A549 (cell line): Measurements from ENCODE around the gene VPS4A. TPM values are rescaled to one million over a fixed set of nuclear protein-coding genes. Genes with fewer than 3 reads are reported as not detected.
A peak's percentile ranks its signal among the peaks of the same experiment; 100 is the strongest.

Source experiments
- CEBPB ChIP-seq, 2 experiments: fragments of >200 bp in 1 of 2; sonication (Bioruptor Twin) in 1 of 2; formaldehyde crosslinking in 1 of 2; IDR thresholded peaks; 2 replicates each; pipeline ENCODE4 v1.6.1; 2012 to 2016
- CTCF ChIP-seq: fragments of >200 bp; sonication (Bioruptor Twin); formaldehyde crosslinking; IDR thresholded peaks from 3 replicates; pipeline ENCODE4 v1.5.1; 2016
- EHF ChIP-seq: fragments of 250-450 bp; sonication (Bioruptor Pico); IDR thresholded peaks from 2 replicates; pipeline ENCODE4 v1.5.0; 2020; ENCODE audit warnings: mild to moderate bottlenecking
- EHMT2 ChIP-seq: fragments of 200-600 bp; sonication (generic); IDR thresholded peaks from 2 replicates; pipeline ENCODE4 v1.6.1; 2016; ENCODE audit warnings: antibody characterized with exemption, low read depth, mild to moderate bottlenecking, moderate library complexity
- EP300 ChIP-seq, 2 experiments: fragments of >200 bp; sonication (Bioruptor Twin); formaldehyde crosslinking; IDR thresholded peaks; 2 replicates in 1 of 2; 3 replicates in 1 of 2; pipeline ENCODE4 v1.6.1; 2016 to 2017
- ESRRA ChIP-seq: fragments of 150-350 bp; IDR thresholded peaks from 2 replicates; pipeline ENCODE4 v1.6.1; 2014; ENCODE audit warnings: mild to moderate bottlenecking, low read length, borderline replicate concordance
- FOSB ChIP-seq: fragments of 250-450 bp; sonication (Bioruptor Pico); IDR thresholded peaks from 2 replicates; pipeline ENCODE4 v1.5.0; 2020; ENCODE audit warnings: mild to moderate bottlenecking, moderate library complexity
- HDAC2 ChIP-seq: fragments of 200-600 bp; sonication (generic); IDR thresholded peaks from 2 replicates; pipeline ENCODE4 v1.6.1; 2016
- HES2 ChIP-seq: fragments of >200 bp; sonication (Bioruptor Twin); formaldehyde crosslinking; IDR thresholded peaks from 2 replicates; pipeline ENCODE4 v1.6.1; 2016
- HMGXB4 ChIP-seq: fragments of 250-450 bp; sonication (Bioruptor Pico); IDR thresholded peaks from 2 replicates; pipeline ENCODE4 v1.5.0; 2021; ENCODE audit warnings: mild to moderate bottlenecking, moderate library complexity, borderline replicate concordance
- HOXA7 ChIP-seq: fragments of 250-450 bp; sonication (Bioruptor Pico); IDR thresholded peaks from 2 replicates; pipeline ENCODE4 v1.5.0; 2020; ENCODE audit warnings: mild to moderate bottlenecking, moderate library complexity
- KDM1A ChIP-seq: fragments of 200-600 bp; sonication (generic); IDR thresholded peaks from 2 replicates; pipeline ENCODE4 v1.6.1; 2016; ENCODE audit warnings: low read depth, mild to moderate bottlenecking
- NPAS2 ChIP-seq: fragments of 250-450 bp; sonication (Bioruptor Pico); IDR thresholded peaks from 2 replicates; pipeline ENCODE4 v1.8.0; 2022; ENCODE audit warnings: mild to moderate bottlenecking, moderate library complexity, borderline replicate concordance
- POLR2A ChIP-seq: IDR thresholded peaks from 2 replicates; pipeline ENCODE4 v1.6.1; 2012; ENCODE audit warnings: mild to moderate bottlenecking, low read length
- RCOR1 ChIP-seq: fragments of 150-350 bp; IDR thresholded peaks from 2 replicates; pipeline ENCODE4 v1.6.1; 2014; ENCODE audit warnings: antibody characterized with exemption, low read length, low read depth
- REST ChIP-seq: fragments of 200-600 bp; sonication (generic); IDR thresholded peaks from 2 replicates; pipeline ENCODE4 v1.6.1; 2016; ENCODE audit warnings: antibody characterized with exemption, mild to moderate bottlenecking, moderate library complexity
- RNF2 ChIP-seq: fragments of 200-600 bp; sonication (generic); IDR thresholded peaks from 2 replicates; pipeline ENCODE4 v1.6.1; 2016; ENCODE audit warnings: low read depth, mild to moderate bottlenecking, antibody characterized with exemption, moderate library complexity, borderline replicate concordance
- USF2 ChIP-seq: fragments of 450-650 bp; IDR thresholded peaks from 2 replicates; pipeline ENCODE4 v1.6.1; 2014; ENCODE audit warnings: antibody characterized with exemption
- ZFP36 ChIP-seq: fragments of 450-650 bp; IDR thresholded peaks from 2 replicates; pipeline ENCODE4 v1.6.1; 2014; ENCODE audit warnings: borderline replicate concordance; ENCODE audit not compliant: partially characterized antibody
- ZNF302 ChIP-seq: fragments of 250-450 bp; sonication (Bioruptor Pico); IDR thresholded peaks from 2 replicates; pipeline ENCODE4 v1.9.0; 2021; ENCODE audit warnings: inconsistent platforms, mild to moderate bottlenecking, moderate library complexity
- polyA plus RNA-seq, 4 experiments: library from polyadenylated mRNA; depleted of rRNA in 3 of 4; stranded (reverse); fragments of >200 nt; fragmentation: RNase III in 1 of 4; extraction: RNeasy Plus Mini Kit Qiagen cat#74134 plus additional on column Dnase treatment in 1 of 4; gene quantifications; 2 replicates in 3 of 4; 3 replicates in 1 of 4; pipeline ENCODE4 v1.2.3, GENCODE V29; 2011 to 2017

The VPS4A gene
- polyA plus RNA-seq, 2 of the 4 experiments (the other 2 are of a cell fraction) = 12.9 to 28.1 TPM

GRCh38 chr16:69330286-69331109 is 19.3 kb downstream of the VPS4A start, which contains the start of gene PDF (continued):
- TF ChIP-seq HMGXB4 (CRISPR knock-in tag) = no peak
- no peak for TF ChIP-seq REST
- TF ChIP-seq NPAS2 (CRISPR knock-in tag) = peak; percentile 69; the same call in 1 of the 2 replicates
- TF ChIP-seq HDAC2 = no peak
- peak; percentile 87; the same call in 1 of the 2 replicates for TF ChIP-seq POLR2A
- TF ChIP-seq CTCF = no peak
- no peak for TF ChIP-seq ESRRA
- TF ChIP-seq RCOR1 = no peak
- no peak for TF ChIP-seq EP300 (IDR thresholded peaks at IDR 0.05)
- no peak for TF ChIP-seq HOXA7 (CRISPR knock-in tag)
- no peak for TF ChIP-seq FOSB (CRISPR knock-in tag)
- TF ChIP-seq USF2 = no peak
- no peak for TF ChIP-seq ZNF302 (CRISPR knock-in tag)
- no peak for TF ChIP-seq HES2
- no peak for TF ChIP-seq RNF2
- no peak for TF ChIP-seq EHF
- TF ChIP-seq CEBPB (IDR thresholded peaks at IDR 0.05) = no peak
- TF ChIP-seq KDM1A = no peak
- no peak for TF ChIP-seq EHMT2
- no peak for TF ChIP-seq ZFP36
